A549 (cell line): ENCODE data around the gene KCP. TPM values are rescaled to one million over a fixed set of nuclear protein-coding genes. Genes with fewer than 3 reads are reported as not detected.

ENCODE experiments used
- ATAC-seq, 2 experiments: fragments of 200-7000 bp in 1 of 2; fragments of >200 bp in 1 of 2; cut with Nextera tagmentation in 1 of 2; cut with Tn5 transposase in 1 of 2; 3 replicates each; pipeline versions ENCODE4 v1.8.0 to v1.9.1; 2018 to 2020; ENCODE audit warnings: mild to moderate bottlenecking in 1 of 2, moderate library complexity in 1 of 2
- CTCF ChIA-PET: fragments of 300-600 bp; sonication (Branson Sonifier 250); formaldehyde crosslinking; extraction: SDS; loops from one replicate; lab custom pipeline; 2021; ENCODE audit warnings: antibody characterized with exemption, inconsistent platforms; lab: Yijun Ruan, JAX
- POLR2A ChIA-PET: fragments of 350-600 bp; formaldehyde crosslinking; extraction: SDS; loops from one replicate; lab custom pipeline; 2021; ENCODE audit warnings: antibody characterized with exemption, inconsistent platforms; lab: Yijun Ruan, JAX
- DNase-seq, 2 experiments: peaks; one replicate each; pipeline versions ENCODE4 v3.0.0 to v3.0.0-alpha.2; 2011 to 2016; ENCODE audit warnings: low read depth in 1 of 2, low spot score in 1 of 2
- FAIRE-seq: peaks from 2 replicates; lab custom pipeline; 2011; peaks lifted over from hg19 to GRCh38; lab: Jason Lieb, UNC
- H3K27ac ChIP-seq, 2 experiments: fragments of >200 bp; sonication (Bioruptor Twin); formaldehyde crosslinking; 3 replicates each; pipeline ENCODE4 v1.5.1; 2016 to 2017
- H3K4me1 ChIP-seq: fragments of >200 bp; sonication (Bioruptor Twin); formaldehyde crosslinking; 3 replicates; pipeline ENCODE4 v1.6.1; 2016
- H3K4me2 ChIP-seq: fragments of >200 bp; sonication (Bioruptor Twin); formaldehyde crosslinking; 3 replicates; pipeline ENCODE4 v1.6.1; 2016
- H3K4me3 ChIP-seq: fragments of >200 bp; sonication (Bioruptor Twin); formaldehyde crosslinking; 3 replicates; pipeline ENCODE4 v1.5.1; 2016
- H3K9me3 ChIP-seq: fragments of >200 bp; sonication (Bioruptor Twin); formaldehyde crosslinking; 3 replicates; pipeline ENCODE4 v1.6.1; 2016
- ATOH8 ChIP-seq: fragments of 250-450 bp; sonication (Bioruptor Pico); IDR thresholded peaks from 2 replicates; pipeline ENCODE4 v1.5.0; 2020; ENCODE audit warnings: low read depth, mild to moderate bottlenecking, moderate library complexity
- CBX8 ChIP-seq: fragments of 200-600 bp; sonication (generic); IDR thresholded peaks from 2 replicates; pipeline ENCODE4 v1.6.1; 2016
- CEBPB ChIP-seq, 2 experiments: fragments of >200 bp in 1 of 2; sonication (Bioruptor Twin) in 1 of 2; formaldehyde crosslinking in 1 of 2; IDR thresholded peaks; 2 replicates each; pipeline ENCODE4 v1.6.1; 2012 to 2016
- CTCF ChIP-seq: fragments of >200 bp; sonication (Bioruptor Twin); formaldehyde crosslinking; IDR thresholded peaks from 3 replicates; pipeline ENCODE4 v1.5.1; 2016
- E2F6 ChIP-seq: IDR thresholded peaks from 2 replicates; pipeline ENCODE4 v1.6.1; 2012; ENCODE audit warnings: low read depth, borderline replicate concordance
- EHF ChIP-seq: fragments of 250-450 bp; sonication (Bioruptor Pico); IDR thresholded peaks from 2 replicates; pipeline ENCODE4 v1.5.0; 2020; ENCODE audit warnings: mild to moderate bottlenecking
- EP300 ChIP-seq, 2 experiments: fragments of >200 bp; sonication (Bioruptor Twin); formaldehyde crosslinking; IDR thresholded peaks; 2 replicates in 1 of 2; 3 replicates in 1 of 2; pipeline ENCODE4 v1.6.1; 2016 to 2017
- FOSB ChIP-seq: fragments of 250-450 bp; sonication (Bioruptor Pico); IDR thresholded peaks from 2 replicates; pipeline ENCODE4 v1.5.0; 2020; ENCODE audit warnings: mild to moderate bottlenecking, moderate library complexity
- FOSL2 ChIP-seq, 2 experiments: fragments of 450-650 bp in 1 of 2; fragments of >200 bp in 1 of 2; sonication (Bioruptor Twin) in 1 of 2; formaldehyde crosslinking; IDR thresholded peaks; 2 replicates each; pipeline versions ENCODE4 v1.5.0 to v1.6.1; 2016 to 2020; ENCODE audit warnings: mild to moderate bottlenecking in 1 of 2, moderate library complexity in 1 of 2
- FOXS1 ChIP-seq: fragments of 250-450 bp; sonication (Bioruptor Pico); IDR thresholded peaks from 2 replicates; pipeline ENCODE4 v1.5.0; 2020; ENCODE audit warnings: mild to moderate bottlenecking, moderate library complexity
- GATA3 ChIP-seq: IDR thresholded peaks from 2 replicates; pipeline ENCODE4 v1.6.1; 2012; ENCODE audit warnings: borderline replicate concordance
- JUN ChIP-seq, 2 experiments: fragments of >200 bp; sonication (Bioruptor Twin); formaldehyde crosslinking; IDR thresholded peaks; 2 replicates in 1 of 2; 3 replicates in 1 of 2; pipeline ENCODE4 v1.6.1; 2016 to 2017
- KDM5A ChIP-seq: fragments of 200-600 bp; sonication (generic); IDR thresholded peaks from 2 replicates; pipeline ENCODE4 v1.6.1; 2016; ENCODE audit warnings: antibody characterized with exemption, mild to moderate bottlenecking
- MAX ChIP-seq: IDR thresholded peaks from 2 replicates; pipeline ENCODE4 v1.6.1; 2012
- MAZ ChIP-seq: fragments of 150-350 bp; IDR thresholded peaks from 2 replicates; pipeline ENCODE4 v1.6.1; 2014; ENCODE audit warnings: antibody characterized with exemption, low read depth, low read length, borderline replicate concordance
- NFE2L2 ChIP-seq: fragments of 150-350 bp; conservative IDR thresholded peaks from 2 replicates; pipeline ENCODE4 v1.6.1; 2014; ENCODE audit warnings: low read length
- NR3C1 ChIP-seq: fragments of >200 bp; sonication (Bioruptor Twin); formaldehyde crosslinking; IDR thresholded peaks from 3 replicates; pipeline ENCODE4 v1.6.1; 2017
- RARB ChIP-seq: fragments of 250-450 bp; sonication (Bioruptor Pico); IDR thresholded peaks from 2 replicates; pipeline ENCODE4 v1.8.0; 2021; ENCODE audit warnings: mild to moderate bottlenecking, moderate library complexity
- RCOR1 ChIP-seq: fragments of 150-350 bp; IDR thresholded peaks from 2 replicates; pipeline ENCODE4 v1.6.1; 2014; ENCODE audit warnings: antibody characterized with exemption, low read length, low read depth
- SMC3 ChIP-seq: fragments of >200 bp; sonication (Bioruptor Twin); formaldehyde crosslinking; IDR thresholded peaks from 3 replicates; pipeline ENCODE4 v1.6.1; 2018; ENCODE audit warnings: inconsistent platforms
- SREBF2 ChIP-seq: fragments of 450-650 bp; IDR thresholded peaks from 2 replicates; pipeline ENCODE4 v1.6.1; 2014; ENCODE audit warnings: mild to moderate bottlenecking, moderate library complexity
- TFCP2L1 ChIP-seq: fragments of 250-450 bp; sonication (Bioruptor Pico); IDR thresholded peaks from 2 replicates; pipeline ENCODE4 v1.5.0; 2021; ENCODE audit warnings: mild to moderate bottlenecking
- ZSCAN20 ChIP-seq: fragments of 250-450 bp; sonication (Bioruptor Pico); IDR thresholded peaks from 2 replicates; pipeline ENCODE4 v1.8.0; 2022; ENCODE audit warnings: mild to moderate bottlenecking, moderate library complexity
- WGBS: methylation state at CpG from one replicate; pipeline ENCODE4 v1.1.6; 2017; ENCODE audit errors: missing lambda C conversion rate; 5-methylcytosine and 5-hydroxymethylcytosine counted together
- polyA plus RNA-seq, 4 experiments: library from polyadenylated mRNA; depleted of rRNA in 3 of 4; stranded (reverse); fragments of >200 nt; fragmentation: RNase III in 1 of 4; extraction: RNeasy Plus Mini Kit Qiagen cat#74134 plus additional on column Dnase treatment in 1 of 4; gene quantifications; 2 replicates in 3 of 4; 3 replicates in 1 of 4; pipeline ENCODE4 v1.2.3, GENCODE V29; 2011 to 2017

Gene KCP
- polyA plus RNA-seq, 2 of the 4 experiments (the other 2 are of a cell fraction) = 0.14 TPM; not detected in 1

GRCh38 chr7:128868624-128869137, 41.8 kb downstream of the KCP start:
- peak overlapping the region; percentile 47 for H3K4me3 ChIP-seq
- ATAC-seq = peak; percentile 16 to 32; a peak in 4 of 6 replicates
- DNase-seq = no peak
- ChIA-PET POLR2A (no interaction called here), CTCF (interaction anchor here (0.6 to 17.4 kb wide), 4 partner anchors 14 to 417 kb away, joined by 3 to 225 read pairs (median 4); no protein-coding TSS in a partner anchor)
- H3K4me2 ChIP-seq = peak overlapping the region; percentile 95
- whole genome bisulfite sequencing = 65% methylated on average over 12 of the region's 13 CpGs
- TF ChIP-seq FOSB (CRISPR knock-in tag) (no peak), GATA3 (no peak), EHF (CRISPR knock-in tag) (no peak), FOSL2 (IDR thresholded peaks at IDR 0.05) (no peak), FOSL2 (CRISPR knock-in tag; IDR thresholded peaks at IDR 0.05) (no peak), NR3C1 (no peak), MAX (no peak), ATOH8 (CRISPR knock-in tag) (no peak), RARB (CRISPR knock-in tag) (no peak), RCOR1 (no peak), ZSCAN20 (CRISPR knock-in tag) (no peak), E2F6 (no peak)
- no peaks in the 10 kb centered on the region for H3K9me3 ChIP-seq
- no peak for FAIRE-seq
- H3K27ac ChIP-seq = peak overlapping the region in 1 of 2 experiments; percentile 84; a peak in 4 of 6 replicates
- peaks cover 15% of the 10 kb centered on the region; the same call in 2 of the 3 replicates for H3K4me1 ChIP-seq

GRCh38 chr7:128867842-128868623, 42.5 kb downstream of the KCP start:
- FAIRE-seq = no peak
- Histone ChIP-seq H3K4me1 (peaks cover 17% of the 10 kb centered on the region; the same call in 2 of the 3 replicates), H3K4me2 (no peak overlapping the region), H3K4me3 (no peak overlapping the region), H3K9me3 (no peaks in the 10 kb centered on the region), H3K27ac (no peak overlapping the region)
- CTCF ChIA-PET = interaction anchor here (0.6 to 17.4 kb wide), 2 partner anchors 15 to 416 kb away, joined by 4 to 225 read pairs; no protein-coding TSS in a partner anchor
- 76% methylated on average over 11 of the region's 11 CpGs for WGBS
- no peak for DNase-seq
- TF ChIP-seq NFE2L2 = no peak
- ATAC-seq = no peak
- POLR2A ChIA-PET = no interaction called here

GRCh38 chr7:128867241-128867640, 43.3 kb downstream of the KCP start:
- FAIRE-seq (no peak), ATAC-seq (no peak), DNase-seq (no peak)
- H3K4me1 ChIP-seq = peaks cover 17% of the 10 kb centered on the region; the same call in 2 of the 3 replicates
- CTCF ChIA-PET = interaction anchor here (17.4 kb wide), 1 partner anchor 16 kb away, joined by 225 read pairs; no protein-coding TSS in a partner anchor
- no peak overlapping the region for H3K4me2 ChIP-seq
- WGBS = 91% methylated on average over 4 of the region's 4 CpGs
- H3K9me3 ChIP-seq = no peaks in the 10 kb centered on the region
- H3K27ac ChIP-seq = no peak overlapping the region
- H3K4me3 ChIP-seq = no peak overlapping the region
- TF ChIP-seq EP300 (IDR thresholded peaks at IDR 0.05) (no peak), CBX8 (no peak), SMC3 (no peak), CTCF (no peak), NR3C1 (no peak), KDM5A (no peak), TFCP2L1 (no peak), JUN (IDR thresholded peaks at IDR 0.05) (no peak), CEBPB (IDR thresholded peaks at IDR 0.05) (no peak), SREBF2 (no peak), EHF (CRISPR knock-in tag) (no peak), FOXS1 (CRISPR knock-in tag) (no peak), FOSB (CRISPR knock-in tag) (no peak), MAZ (no peak), GATA3 (no peak)
- POLR2A ChIA-PET = no interaction called here
